HG03060 (cell line): ENCODE measurements around the gene PEX5.

Source experiments
- ATAC-seq: cut with Tn5 transposase; IDR thresholded peaks from one replicate; pipeline ENCODE4 v1.9.1; 2021; ENCODE audit warnings: low read depth, moderate number of reproducible peaks; ENCODE audit not compliant: unreplicated experiment

PEX5 gene

DNA sequence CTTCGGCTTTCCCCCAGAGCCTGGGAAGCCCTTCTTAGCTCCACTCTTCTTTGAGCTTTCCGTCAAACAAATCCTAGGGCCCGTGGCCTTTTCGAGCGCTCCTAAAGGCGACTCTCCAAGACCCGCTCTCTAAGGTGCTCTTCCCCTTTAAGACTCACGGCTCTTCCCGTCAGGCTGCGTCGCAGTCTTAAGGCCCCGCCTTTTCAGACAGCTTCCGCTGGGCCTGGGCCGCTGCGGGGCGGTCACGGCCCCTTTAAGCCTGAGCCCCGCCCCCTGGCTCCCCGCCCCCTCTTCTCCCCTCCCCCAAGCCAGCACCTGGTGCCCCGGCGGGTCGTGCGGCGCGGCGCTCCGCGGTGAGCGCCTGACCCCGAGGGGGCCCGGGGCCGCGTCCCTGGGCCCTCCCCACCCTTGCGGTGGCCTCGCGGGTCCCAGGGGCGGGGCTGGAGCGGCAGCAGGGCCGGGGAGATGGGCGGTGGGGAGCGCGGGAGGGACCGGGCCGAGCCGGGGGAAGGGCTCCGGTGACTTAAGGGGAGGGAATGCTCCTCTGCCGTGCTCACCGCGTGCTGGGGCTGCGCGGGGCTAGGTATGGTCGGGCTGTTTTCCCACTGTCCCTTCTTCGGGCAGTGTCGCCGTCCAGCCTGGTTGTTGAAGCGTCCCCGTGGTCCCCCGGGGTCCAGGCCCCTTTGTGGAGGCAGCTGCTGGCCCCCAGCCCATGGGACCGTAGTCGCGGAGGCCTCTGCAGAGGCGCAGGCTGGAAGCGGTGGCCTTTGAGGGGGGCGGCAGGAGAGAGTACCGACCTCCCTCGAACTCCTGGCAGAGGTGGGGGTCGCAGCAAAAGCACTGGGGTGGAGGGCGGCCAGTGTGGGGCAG is at the start of gene PEX5:
TSS of gene PEX5 (plus strand) at position 289 of the 870 bp plus-strand sequence. CDS start 692 bp downstream, outside the sequence.
- peak; percentile 82 for ATAC-seq

DNA sequence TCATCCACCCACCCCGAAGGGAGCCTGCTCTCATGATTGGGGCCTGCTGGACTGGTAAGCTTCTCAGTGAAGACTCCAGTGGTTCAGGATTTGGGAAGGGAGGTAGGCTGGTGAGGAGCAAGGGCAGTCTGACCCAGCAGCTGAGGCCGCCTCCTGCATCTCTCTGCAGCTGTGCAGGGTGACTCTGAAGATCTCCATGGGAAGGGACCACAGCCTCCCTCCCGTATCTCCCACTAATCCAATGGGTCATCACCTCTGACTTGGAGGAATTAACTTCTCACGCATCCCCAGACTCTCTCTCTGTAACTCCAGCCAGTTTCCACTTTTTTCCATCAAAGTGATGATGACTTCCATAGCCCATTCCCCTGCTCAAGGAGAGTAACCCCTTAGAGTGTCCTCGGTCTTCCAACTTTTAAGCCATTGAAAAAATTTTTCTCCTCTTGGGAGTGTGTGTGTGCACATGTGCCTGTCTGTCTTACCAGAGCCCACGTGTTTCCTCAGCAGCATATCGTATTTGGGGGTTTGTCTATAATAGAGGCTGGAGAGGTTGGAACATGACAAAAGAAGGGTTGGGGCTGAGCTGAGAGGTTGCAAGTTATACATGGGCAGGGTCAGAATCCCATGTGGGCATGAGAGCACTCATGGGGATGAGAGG is 48.0 kb upstream of the PEX5 start:
- ATAC-seq, result no peak

DNA sequence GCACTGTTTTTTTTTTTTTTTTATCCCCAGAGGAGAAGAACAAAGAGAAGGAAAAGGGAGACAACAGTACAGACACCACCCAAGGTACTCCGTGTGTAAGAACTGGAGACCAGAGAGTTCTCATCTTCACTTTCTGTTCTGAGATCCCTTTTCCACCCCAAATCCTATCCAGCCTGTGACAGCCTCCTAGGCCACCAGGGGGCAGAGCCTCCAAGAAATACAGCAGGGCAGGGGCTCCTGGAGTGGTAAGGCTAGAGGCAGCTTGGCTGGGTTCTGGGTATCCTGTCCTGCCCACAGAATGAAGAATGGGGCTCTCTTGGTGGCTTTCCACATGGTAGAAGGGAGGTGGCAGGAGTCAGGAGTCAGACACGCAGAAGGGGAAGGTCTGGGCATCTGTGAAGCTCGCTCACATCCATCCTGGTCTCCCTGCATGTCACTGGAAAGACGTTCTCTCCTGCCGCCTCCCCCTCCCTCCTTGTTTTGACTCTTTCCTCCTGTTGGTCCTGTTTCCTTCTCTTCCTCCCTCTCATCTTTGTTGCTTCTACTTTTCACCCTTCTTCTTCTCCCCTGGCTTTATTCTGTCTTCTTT is 47.3 kb upstream of the PEX5 start:
- no peak for ATAC-seq

DNA sequence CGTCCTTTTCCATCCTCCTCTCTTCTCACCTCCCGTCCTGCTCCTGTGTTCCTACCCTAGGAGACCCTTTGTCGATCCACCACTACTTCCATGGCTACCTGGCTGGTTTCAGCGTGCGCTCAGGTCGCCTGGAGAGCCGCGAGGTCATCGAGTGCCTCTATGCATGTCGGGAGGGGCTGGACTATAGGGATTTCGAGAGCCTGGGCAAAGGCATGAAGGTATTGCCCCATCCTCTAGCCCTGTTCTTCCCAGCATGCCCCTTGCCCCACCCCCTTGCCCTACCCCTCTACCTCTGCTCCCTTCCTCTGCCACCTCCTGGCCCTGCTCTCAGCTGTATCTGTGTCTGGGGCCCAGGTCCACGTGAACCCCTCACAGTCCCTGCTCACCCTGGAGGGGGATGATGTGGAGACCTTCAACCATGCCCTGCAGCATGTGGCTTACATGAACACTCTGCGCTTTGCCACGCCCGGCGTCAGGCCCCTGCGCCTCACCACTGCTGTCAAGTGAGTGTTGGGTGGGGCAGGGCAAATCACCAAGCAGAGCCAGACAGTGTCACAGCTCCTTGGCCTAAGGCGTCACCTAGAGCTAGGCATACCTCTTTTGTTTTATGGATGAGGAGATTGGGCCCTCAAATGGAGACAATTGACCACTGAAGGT is 46.5 kb upstream of the PEX5 start:
- ATAC-seq, result no peak

DNA sequence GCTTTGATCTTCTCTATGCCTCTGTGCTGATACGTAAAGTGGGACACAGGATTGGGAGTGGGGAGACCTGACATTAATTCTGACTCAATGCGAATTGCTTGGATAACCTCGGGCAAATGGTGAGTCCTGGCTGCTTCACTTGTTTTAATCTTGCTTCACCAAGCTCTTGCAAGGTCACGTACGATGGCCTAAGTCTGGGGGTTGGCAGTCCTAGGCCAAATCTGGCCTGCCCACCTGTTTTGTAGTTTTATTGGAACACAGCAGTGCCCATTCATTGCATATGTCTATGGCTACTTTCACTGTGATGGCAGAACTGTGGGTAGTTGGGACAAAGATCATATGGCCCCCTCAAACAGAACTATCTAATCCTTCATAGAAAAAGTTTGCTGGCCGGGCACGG is 45.9 kb upstream of the PEX5 start:
- no peak for ATAC-seq

DNA sequence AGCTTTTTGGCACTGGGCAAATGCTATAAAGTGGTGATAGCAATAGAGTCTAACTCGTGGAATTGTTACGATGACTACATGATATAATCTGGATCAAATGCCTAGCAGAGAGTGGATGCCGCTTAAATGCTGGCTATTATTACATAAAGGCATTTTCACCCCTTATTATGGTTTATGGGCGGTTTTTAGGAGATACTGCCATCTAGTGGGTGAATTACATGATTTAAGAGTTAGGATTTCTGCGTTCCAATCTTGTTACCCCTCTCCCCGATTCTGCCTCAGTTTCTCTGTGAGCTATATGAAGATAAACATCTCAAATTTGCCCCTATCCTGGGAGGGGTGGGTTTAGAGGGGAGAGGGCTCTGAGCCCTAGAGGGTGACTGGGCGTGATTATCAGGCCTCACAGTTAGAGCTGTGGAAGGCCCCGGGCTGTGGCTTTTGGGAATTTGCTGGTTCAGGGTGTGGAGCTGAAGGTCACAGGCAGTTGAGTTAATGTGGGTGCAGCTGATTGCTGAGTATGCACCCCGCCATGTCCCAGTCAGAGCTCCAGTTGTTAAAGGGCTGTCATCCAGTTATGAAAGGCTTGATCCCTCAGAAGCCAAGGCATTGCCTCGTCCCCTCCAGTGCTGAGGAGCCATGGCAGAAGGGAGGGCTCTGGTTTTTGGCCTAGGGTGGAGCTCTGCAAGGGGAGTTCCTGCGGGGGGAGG is 44.9 kb upstream of the PEX5 start:
- no peak for ATAC-seq

DNA sequence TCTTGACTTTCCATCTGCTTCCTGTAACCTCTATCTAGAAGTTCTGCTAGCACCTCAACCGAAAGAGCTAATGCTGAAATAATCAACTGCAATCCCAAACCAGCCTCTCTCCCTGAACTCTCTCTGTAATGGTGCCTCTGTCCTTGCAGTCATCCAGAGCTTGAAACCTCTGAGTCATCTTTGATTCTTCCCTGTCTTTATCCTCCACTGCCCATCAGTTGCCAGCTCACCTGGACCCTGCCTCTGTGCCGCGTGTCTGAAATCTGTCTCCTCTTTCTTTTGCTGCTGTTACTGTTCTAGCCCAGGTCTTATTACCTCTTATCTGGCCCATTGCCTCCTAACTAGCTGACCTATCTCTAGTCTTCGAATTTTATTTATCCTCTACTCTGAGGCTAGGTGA is 43.8 kb upstream of the PEX5 start:
- ATAC-seq, result no peak

DNA sequence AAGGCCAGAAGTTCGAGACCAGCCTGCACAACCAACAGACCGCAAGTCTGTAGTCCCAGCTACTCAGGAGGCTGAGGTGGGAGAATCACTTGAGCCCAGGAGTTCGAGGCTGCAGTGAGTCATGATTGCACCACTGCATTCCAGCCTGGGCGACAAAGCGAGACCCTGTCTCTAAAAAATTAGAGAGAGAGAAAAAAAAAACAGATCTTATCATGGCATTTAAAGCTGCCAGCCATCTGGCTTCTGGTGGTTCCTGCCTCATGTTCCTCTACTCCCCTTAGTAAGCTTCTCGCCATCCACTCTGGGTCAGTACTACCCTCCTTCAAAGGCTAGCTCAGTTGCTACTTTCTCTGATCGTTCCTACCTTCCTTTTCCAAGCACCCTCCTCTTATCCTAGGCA is 43.3 kb upstream of the PEX5 start:
- ATAC-seq, result no peak

DNA sequence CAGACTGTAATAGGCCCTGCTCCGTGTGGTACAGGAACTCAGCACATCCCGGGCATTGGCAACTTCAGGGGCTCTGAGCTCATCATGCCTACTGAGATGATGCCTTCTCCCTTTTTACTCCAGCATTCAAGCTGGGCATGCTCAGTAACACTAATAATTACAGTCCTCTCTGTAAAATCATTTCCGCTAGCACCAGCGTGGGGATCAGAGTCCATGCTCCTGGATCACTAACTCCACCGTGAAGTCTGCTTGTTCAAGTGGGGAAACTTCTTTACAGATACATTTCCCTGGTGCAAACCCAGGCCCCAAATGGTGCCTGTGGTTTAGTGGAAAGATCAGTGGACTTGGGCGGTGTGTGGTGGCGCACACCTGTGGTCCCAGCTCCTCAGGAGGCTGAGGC is 42.6 kb upstream of the PEX5 start:
- ATAC-seq, result no peak

DNA sequence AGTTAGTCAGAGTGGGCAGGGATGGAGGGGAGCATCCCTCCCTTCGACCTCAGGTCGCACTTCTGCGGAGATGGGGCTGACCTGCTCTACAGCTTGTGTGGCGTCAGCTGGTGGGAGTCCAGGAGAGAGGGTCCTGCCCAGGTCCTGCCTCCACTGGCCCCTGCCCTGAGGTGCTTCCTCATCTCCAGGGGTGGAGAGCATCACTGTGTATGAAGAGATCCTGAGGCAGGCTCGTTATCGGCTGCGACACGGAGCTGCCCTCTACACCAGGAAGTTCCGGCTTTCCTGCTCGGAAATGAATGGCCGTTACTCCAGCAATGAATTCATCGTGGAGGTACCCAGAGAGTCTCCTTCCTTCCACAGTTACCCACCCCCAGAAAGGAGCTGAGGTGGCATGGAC is 39.1 kb upstream of the PEX5 start:
- no peak for ATAC-seq

DNA sequence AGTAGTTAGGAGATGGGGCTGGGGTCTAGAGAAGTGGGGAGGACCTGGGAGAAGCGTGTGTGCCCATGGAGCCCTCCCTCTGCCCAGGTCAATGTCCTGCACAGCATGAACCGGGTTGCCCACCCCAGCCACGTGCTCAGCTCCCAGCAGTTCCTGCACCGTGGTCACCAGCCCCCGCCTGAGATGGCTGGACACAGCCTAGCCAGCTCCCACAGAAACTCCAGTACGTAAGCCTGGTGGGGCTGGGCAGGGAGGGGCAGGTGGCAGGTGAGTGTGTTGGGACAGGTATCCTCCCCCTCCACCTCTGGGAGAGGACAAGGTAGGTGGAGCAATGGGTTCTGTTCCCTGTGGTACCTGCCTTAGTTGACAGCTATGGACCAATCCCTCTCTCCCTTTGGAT is 38.6 kb upstream of the PEX5 start:
- ATAC-seq, result no peak

DNA sequence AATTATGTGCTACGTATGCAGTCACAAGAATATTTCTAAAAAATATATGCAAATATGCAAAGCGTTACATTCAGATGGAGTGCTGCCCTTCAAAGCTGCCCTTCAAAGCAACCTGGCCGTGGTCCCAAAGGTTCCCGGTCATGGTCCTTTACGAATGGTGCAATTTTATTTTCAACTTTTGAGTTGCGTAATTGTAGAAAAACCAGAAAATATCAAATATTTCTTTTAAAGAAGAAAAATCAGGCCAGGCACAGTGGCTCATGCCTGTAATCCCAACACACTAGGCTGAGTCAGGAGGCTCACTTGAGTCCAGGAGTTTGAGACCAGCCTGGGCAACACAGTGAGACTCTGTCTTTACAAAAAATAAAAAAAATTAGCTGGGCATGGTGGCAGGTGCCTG is 38.0 kb upstream of the PEX5 start:
- ATAC-seq, result no peak

DNA sequence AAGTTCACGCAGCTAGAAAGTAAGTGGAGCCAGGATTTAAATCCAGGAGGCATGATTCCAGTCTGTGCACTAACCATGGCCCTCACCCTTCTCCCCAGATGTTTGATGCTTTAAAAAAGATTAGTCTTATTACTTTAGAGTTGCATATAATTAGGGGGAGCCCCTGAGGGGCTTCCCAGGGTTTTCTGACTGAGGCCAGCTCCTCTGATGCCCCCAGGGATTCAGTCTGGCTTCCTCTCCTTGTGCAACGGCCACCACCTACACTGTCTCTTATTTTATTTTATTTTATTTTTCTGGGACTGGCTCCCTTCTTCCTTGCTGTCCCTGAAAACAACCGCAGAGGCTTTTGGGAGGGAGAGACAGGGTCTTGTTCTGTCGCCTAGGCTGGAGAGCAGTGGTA is 36.7 kb upstream of the PEX5 start:
- no peak for ATAC-seq

DNA sequence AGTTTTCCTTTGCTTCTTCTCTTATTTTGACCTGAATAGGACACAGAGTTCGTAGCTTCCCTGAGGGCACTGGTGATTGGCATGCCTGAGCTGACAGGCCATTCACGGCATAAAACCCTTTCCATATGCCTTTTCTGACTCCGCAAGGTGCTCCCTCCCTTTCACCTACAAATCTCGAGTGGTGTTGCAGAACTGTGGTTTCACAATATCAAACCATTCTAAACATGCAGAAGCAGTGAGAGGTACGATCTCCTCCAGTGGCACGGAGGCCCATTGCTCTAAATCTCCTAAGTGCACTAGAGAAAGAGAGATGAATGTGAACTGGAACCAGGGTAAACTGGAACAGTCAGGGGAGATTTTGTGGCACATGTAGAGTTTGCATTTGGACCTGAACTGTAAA is 35.4 kb upstream of the PEX5 start:
- no peak for ATAC-seq

DNA sequence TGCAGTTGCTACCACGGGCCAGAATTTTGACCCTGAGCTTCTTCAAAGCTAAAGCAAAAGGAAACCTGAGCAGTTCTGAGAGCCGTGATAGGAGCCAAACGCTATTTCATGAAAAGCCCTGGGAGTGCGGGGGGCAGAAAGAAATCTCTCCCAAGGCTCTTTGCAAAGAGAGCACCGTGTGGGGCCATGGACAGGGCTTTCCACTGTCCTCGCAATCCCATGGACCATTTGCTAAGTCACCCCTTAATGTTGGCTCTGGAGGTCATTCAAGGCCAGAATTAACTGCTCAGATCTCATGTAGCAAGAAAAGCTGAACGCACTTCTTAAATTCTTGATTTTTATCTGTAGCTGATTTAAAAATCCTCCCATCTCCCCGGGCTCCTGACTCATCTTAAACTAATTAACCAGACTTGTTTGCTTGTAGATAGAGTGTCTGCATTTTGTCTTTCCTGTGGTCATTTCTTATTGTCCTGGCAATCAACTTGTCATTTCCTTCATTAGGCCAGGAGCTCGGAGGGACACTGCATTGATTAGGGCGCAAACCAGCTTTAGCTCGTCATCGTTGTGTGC is 34.5 kb upstream of the PEX5 start:
- no peak for ATAC-seq

DNA sequence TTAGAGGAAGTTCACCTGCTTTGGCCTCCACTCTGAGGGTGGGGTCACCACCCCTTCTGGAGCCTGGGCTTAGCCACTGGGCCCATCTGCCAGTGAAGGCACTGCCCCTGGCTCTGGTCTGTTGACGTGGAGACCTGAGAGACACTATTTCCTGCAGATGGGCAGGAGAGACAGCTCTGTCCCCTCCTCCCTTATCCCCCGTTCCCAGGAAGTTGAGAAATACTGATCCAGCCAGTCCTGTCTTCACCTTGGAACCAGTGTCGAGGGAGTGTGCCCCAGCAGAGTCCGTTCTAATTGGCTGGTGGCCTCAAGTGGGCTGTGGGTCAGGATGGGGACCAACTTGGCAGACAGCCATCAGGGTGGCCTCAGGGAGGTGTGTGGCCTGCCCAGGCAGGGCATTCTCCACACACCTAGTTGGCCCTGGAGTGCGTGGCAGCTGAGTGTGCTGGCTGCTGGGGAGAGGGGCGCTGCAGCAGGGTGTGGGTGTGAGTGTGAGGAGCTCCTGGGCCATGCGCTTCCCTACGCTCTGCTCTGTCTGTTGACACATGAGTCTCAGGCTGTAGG is 33.9 kb upstream of the PEX5 start:
- no peak for ATAC-seq

DNA sequence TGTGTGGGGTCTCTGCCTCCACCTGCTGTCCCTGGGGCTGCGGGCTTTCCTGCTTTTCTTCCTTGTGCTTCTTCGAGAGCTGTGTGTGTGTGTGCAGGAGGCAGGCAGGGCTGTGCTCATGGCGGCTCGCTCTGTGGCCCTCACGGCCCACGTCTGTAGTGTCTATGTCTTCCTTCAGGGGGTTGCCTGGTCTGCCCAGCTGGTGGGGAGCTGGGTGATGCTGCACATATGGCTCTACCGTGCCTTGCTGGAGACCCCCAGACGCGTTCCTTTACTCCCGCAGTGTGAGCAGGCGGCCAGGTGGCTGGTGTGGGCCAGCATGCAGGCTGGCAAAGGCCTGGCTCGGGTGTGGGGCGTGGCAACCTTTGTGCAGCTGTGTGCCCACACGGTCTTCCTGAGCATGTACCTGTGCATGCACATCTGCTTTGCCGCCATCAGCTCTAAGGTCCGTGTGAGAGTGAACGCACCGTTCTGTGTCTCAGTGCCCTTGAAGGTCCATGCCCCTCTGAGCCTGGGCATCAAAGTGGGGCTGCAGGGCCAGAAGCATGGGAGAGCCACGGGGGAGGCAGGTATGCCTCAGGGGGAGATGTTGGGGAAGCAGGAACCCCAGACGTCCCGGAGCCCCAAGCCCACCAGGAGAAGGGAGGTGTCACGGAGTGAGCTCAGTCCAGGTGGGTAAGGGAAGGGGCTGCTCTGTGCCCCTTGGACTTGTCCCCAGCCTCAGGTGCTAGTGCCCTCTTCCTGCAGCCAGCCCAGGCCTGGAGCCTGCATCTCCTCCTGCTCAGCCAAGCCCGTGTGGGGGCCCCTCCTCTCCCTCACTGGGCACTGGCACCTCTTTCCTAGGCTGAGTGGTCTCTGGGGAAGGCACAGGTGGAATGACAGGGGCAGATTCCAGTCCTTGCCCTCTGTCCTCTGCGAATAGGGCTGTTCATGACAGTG is 33.0 kb upstream of the PEX5 start:
- no peak for ATAC-seq

DNA sequence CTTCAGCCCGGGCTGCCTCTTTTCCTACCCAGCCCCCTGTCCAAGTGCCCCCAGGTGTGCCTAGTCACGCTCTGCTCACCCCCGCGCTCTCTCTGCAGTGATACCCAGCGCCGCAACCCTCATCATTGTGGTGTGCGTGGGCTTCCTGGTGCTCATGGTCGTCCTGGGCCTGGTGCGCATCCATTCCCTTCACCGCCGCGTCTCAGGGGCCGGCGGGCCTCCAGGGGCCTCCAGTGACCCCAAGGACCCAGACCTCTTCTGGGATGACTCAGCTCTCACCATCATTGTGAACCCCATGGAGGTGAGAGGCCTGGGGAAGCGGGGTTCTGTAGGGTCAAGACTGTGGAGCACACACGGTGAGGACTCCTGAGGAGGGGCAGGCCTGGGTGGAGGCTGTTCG is 32.1 kb upstream of the PEX5 start:
- ATAC-seq, result no peak
